NK-92 (cell line): ENCODE results near the gene NEDD4L.
"Not testable (repeated sequence)": the region's sequence is repeated elsewhere in the genome, so short reads cannot be mapped to it uniquely, and the experiment has no call there.

Source experiments
- DNase-seq: peaks from one replicate; lab custom pipeline; 2025; ENCODE audit not compliant: unreplicated experiment; lab: John Stamatoyannopoulos, UW

The NEDD4L gene

DNA sequence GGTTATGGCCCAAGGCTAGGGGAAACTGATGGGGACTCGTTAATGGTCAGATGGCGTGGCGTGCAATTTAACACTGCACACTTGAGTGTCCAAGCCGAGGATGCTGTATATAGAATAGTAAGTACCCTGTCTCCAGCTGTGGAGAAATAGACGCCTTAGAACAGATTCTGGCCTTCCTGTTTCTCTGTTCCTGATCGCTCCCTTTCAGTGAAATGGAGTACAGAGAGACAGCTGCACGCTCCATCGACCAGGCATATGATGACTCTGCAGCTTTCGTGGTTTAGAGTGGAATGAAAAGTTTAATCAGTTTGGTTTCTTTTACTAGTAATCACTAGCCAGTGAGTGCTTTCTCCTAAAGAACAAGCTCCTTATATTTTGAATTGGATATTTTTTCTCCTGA, 213.4 kb downstream of the NEDD4L start:
- no peak for DNase-seq

- DNase-seq: no peak
Measured at GRCh38 chr18:58258692-58259342, 214.8 kb downstream of the NEDD4L start.

- DNase-seq: no peak
Measured at GRCh38 chr18:58263055-58263957, 219.3 kb downstream of the NEDD4L start.

GRCh38 chr18:58264075-58264474, 220.0 kb downstream of the NEDD4L start:
- DNase-seq: no peak

DNA sequence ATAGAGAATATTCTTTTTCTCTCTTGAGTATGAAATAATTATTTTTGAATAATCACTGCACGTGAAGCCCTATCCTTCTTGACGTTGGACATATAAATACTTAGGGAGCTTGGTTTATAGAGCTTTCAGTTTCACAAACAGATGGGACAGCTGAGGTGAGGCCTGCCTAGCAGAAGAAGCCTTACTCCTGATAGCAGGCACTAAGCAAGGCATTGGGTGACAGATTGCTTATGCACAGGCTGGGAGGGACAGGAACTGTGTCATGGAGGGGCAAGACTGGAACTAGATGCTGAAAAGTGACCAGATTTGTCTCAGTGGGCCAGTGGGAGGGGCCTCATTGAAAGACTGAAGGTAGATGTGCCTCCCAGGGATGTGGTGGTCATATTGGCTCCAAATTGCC, 220.8 kb downstream of the NEDD4L start:
- no peak for DNase-seq

GRCh38 chr18:58265489-58265888, 221.5 kb downstream of the NEDD4L start:
- not testable (repeated sequence) for DNase-seq

GRCh38 chr18:58266291-58266690, 222.3 kb downstream of the NEDD4L start:
- no peak for DNase-seq

- no peak for DNase-seq
Measured at GRCh38 chr18:58267493-58267892, 223.5 kb downstream of the NEDD4L start.

DNA sequence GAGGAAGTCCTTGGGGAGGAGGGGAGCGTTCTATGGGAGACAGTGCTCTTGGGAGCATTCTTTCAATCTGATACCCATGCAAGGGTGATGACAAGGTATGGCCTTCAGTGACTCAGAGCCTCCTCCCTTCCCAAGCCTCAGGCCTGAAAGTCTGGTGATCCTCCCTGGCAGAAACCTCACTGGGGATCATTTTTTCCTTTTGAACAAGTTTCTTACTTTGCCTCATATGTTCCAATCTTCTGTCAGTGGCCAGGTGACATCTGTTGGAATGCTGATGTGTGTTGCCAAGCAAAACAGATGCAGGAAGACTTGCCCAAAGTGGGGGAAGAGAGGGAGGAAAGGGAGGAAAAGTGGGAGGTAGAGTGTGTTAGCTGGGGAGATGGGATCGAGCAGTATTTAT, 224.8 kb downstream of the NEDD4L start:
- no peak for DNase-seq

- no peak for DNase-seq
Measured at GRCh38 chr18:58269931-58270330, 225.9 kb downstream of the NEDD4L start.

DNA sequence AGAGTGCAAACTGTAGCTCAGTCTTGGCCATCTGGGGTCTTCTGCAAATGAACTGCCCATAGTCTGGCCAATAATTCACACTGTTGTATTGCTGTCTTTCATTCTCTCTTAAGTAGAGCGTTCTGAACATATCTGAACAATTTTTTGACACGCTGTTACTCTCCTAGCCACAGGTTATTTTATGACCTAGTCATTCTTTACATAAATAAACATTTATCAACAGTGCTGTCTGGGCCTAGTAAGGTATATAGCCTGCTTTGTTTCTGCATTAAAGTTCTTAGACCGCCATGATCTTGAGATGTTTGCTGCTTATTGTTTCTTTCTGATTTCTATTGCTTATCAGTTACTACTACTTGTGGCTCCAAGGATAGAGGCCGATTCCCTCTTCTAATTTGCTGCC, 226.4 kb downstream of the NEDD4L start:
- no peak for DNase-seq

GRCh38 chr18:58271770-58272169, 227.7 kb downstream of the NEDD4L start:
- no peak for DNase-seq

DNA sequence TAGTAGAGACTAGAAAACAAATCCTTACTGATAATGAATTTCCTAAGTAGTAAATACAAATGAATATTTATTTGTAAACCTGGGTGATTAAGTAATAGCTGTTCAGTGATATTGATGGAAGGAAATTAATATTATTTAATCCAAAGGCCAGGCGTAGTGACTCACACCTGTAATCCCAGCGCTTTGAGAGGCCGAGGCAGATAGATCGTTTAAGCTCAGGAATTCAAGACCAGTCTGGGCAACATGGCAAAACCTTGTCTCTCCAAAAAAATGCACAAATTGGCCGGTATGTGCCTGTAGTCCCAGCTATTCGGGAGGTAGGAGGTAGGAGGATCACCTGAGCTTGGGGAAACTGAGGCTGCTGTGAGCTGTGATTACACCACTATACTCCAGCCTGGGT, 228.2 kb downstream of the NEDD4L start:
- no peak for DNase-seq

DNA sequence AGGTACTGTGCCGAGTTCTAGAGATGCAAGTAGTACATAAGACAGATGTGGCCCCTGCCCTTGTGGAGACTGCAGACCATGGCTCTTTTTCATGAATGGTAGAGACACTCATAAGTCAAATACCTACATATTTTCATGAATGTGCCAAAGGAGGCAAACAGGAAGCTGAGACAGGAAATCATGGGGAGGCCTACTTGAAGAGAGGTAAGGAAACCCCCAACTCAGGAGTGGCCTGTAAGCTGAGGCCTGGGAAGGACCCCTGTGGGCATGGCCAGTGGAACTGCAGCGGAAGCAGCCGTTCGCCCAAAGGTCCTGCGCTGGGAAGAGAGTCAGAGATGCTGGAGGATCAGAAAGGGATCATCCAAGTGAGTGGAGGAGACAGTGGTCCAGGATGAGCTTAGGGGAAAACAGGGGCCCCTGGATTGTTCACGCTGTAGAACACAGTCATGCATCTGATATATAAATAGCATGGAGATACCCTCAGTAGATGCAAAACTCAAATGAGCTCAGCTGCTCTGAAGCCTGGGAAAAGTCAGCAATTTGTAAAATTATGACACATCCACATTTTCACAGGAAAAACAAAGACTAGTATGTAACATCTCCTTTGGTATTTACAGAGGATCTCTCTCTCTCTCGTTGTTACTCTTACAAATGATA, 228.9 kb downstream of the NEDD4L start:
- DNase-seq: no peak

GRCh38 chr18:58275176-58275575, 231.2 kb downstream of the NEDD4L start:
- no peak for DNase-seq

DNA sequence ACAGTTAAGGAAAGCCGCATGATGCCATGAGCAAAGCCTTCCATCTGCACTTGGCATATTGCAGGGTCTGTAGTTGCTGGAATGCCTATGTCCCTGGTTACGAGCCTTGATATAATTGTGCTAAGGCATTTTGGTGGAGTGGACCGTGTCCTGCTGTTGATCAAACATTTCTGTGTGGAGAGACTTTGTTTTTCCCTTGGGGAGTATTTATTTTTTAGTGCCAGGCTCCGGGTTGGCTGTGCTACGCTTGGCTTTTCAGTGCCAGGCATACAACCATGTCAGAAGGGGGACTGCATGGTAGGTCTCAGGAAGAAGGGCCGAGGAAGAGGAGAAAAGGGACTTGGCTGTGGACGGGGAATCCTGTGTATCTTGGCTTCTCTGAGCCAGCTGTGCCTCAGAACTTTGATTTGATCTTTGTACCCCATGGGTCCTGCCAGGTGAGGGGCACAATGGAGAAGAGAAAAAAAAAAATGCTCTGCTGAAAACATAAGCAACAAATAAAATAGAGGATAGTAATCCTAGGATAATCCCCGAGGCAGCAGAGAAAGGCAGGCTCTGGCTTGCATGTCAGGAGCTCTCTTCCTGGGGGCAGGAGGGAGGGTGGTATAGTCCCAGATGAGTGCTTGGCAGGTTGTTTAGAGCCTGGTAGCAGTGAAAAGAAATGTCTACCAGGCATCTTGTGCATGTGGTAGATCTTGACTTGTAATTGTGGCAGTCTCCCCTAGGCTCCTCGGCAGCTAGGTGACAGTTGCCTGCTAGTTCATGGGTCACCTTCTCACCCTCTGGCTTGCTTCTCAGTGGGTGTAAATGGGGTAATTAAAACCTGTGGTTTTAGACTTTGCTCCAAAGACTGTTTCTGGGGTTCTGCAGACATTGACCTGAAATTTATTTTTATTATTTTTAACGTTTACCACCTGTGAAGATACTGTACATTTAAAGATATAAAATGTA, 233.0 kb downstream of the NEDD4L start:
- DNase-seq: no peak

- DNase-seq: no peak
Measured at GRCh38 chr18:58279504-58280175, 235.6 kb downstream of the NEDD4L start.

DNA sequence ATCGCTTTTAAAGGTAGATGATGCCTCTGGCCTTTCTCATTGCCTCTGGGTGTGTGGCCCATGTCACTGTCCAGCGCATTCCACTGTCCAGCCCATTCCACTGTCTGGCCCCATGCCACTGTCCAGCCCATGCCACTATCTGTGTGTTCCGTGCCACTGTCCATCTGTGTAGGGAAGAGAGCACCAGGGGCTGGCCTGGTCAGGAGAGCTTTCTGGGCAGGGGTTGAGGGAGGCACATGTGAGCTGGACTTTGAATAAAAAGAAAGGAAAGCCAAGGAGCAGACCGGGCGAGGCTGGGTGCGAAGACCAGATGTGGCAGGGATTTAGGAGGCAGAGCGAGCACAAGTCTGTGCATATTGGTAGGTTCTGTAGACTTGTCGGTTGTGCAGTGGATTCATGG, 236.2 kb downstream of the NEDD4L start:
- DNase-seq: no peak

DNA sequence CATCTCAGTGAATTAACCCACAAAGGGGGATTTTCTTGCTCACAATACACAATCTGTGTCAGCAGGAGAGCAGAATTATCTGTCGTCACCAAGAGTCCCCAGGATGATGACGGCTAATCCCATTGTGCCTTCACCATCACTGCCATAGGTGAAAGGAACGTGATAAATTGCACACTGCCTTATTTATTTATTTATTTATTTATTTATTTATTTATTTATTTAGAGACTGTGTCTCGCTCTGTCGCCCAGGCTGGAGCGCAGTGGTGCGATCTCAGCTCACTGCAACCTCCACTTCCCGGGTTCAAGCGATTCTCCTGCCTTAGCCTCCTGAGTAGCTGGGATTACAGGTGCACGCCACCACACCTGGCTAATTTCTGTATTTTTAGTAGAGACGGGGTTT, 238.8 kb downstream of the NEDD4L start:
- not testable (repeated sequence) for DNase-seq
